HepG2 (cell line): ENCODE data around the gene YPEL3. TPM values are rescaled to one million over a fixed set of nuclear protein-coding genes. Genes with fewer than 3 reads are reported as not detected.

Experiments
- AGO1 ChIP-seq: fragments of 200-400 bp; formaldehyde crosslinking; IDR thresholded peaks from 2 replicates; pipeline ENCODE4 v1.6.1; 2017; ENCODE audit warnings: mild to moderate bottlenecking, low read depth, low read length, moderate library complexity; ENCODE audit not compliant: poor library complexity, severe bottlenecking
- DPF2 ChIP-seq: sonication (generic); formaldehyde crosslinking; IDR thresholded peaks from 2 replicates; pipeline ENCODE4 v1.4.0; 2020; ENCODE audit warnings: mild to moderate bottlenecking, low read depth, missing genetic modification reagents, borderline replicate concordance
- EEA1 ChIP-seq: sonication (generic); formaldehyde crosslinking; IDR thresholded peaks from 2 replicates; pipeline ENCODE4 v1.5.1; 2020; ENCODE audit warnings: mild to moderate bottlenecking, missing genetic modification reagents, borderline replicate concordance
- ELF1 ChIP-seq: sonication (generic); formaldehyde crosslinking; IDR thresholded peaks from 2 replicates; pipeline ENCODE4 v1.4.0; 2020; ENCODE audit warnings: missing genetic modification reagents
- HNF4G ChIP-seq, 2 experiments: sonication (generic) in 1 of 2; formaldehyde crosslinking in 1 of 2; IDR thresholded peaks; 2 replicates each; pipeline versions ENCODE4 v1.4.0 to v1.6.1; 2011 to 2020; ENCODE audit warnings: borderline replicate concordance in 2 of 2, low read depth in 2 of 2, mild to moderate bottlenecking in 2 of 2, low read length in 1 of 2, missing genetic modification reagents in 1 of 2, moderate library complexity in 1 of 2
- MED1 ChIP-seq: sonication (generic); formaldehyde crosslinking; IDR thresholded peaks from 2 replicates; pipeline ENCODE4 v1.4.0; 2020; ENCODE audit warnings: missing genetic modification reagents
- MLX ChIP-seq: IDR thresholded peaks from 2 replicates; pipeline ENCODE4 v1.6.1; 2016
- PRDM4 ChIP-seq: sonication (generic); formaldehyde crosslinking; IDR thresholded peaks from 2 replicates; pipeline ENCODE4 v1.9.0; 2021; ENCODE audit warnings: missing genetic modification reagents, borderline replicate concordance
- RAD21 ChIP-seq: fragments of 450-650 bp; formaldehyde crosslinking; IDR thresholded peaks from 2 replicates; pipeline ENCODE4 v1.5.0; 2020; ENCODE audit warnings: mild to moderate bottlenecking
- RBAK ChIP-seq: sonication (generic); formaldehyde crosslinking; IDR thresholded peaks from 2 replicates; pipeline ENCODE4 v1.5.1; 2020; ENCODE audit warnings: mild to moderate bottlenecking, missing genetic modification reagents
- ZBTB1 ChIP-seq: sonication (generic); formaldehyde crosslinking; IDR thresholded peaks from 2 replicates; pipeline ENCODE4 v1.4.0; 2020; ENCODE audit warnings: missing genetic modification reagents, borderline replicate concordance
- ZBTB21 ChIP-seq: sonication (generic); formaldehyde crosslinking; IDR thresholded peaks from 2 replicates; pipeline ENCODE4 v1.4.0; 2020; ENCODE audit warnings: missing genetic modification reagents
- ZBTB39 ChIP-seq: sonication (generic); formaldehyde crosslinking; IDR thresholded peaks from 2 replicates; pipeline ENCODE4 v1.5.0; 2020; ENCODE audit warnings: missing genetic modification reagents
- ZFP90 ChIP-seq: sonication (generic); formaldehyde crosslinking; IDR thresholded peaks from 2 replicates; pipeline ENCODE4 v1.8.0; 2022; ENCODE audit warnings: missing genetic modification reagents, mild to moderate bottlenecking, inconsistent platforms, borderline replicate concordance
- ZNF101 ChIP-seq: sonication (generic); formaldehyde crosslinking; IDR thresholded peaks from 2 replicates; pipeline ENCODE4 v1.4.0; 2020; ENCODE audit warnings: mild to moderate bottlenecking, low read depth, missing genetic modification reagents, borderline replicate concordance
- ZNF18 ChIP-seq: sonication (generic); formaldehyde crosslinking; IDR thresholded peaks from 2 replicates; pipeline ENCODE4 v1.8.0; 2022; ENCODE audit warnings: mild to moderate bottlenecking, missing genetic modification reagents; ENCODE audit not compliant: insufficient replicate concordance
- ZNF331 ChIP-seq: sonication (generic); formaldehyde crosslinking; IDR thresholded peaks from 2 replicates; pipeline ENCODE4 v1.4.0; 2020; ENCODE audit warnings: missing genetic modification reagents
- ZXDC ChIP-seq: sonication (generic); formaldehyde crosslinking; IDR thresholded peaks from 2 replicates; pipeline ENCODE4 v1.5.0; 2020; ENCODE audit warnings: mild to moderate bottlenecking, missing genetic modification reagents
- polyA plus RNA-seq, 8 experiments: library from polyadenylated mRNA; depleted of rRNA in 3 of 8; stranded (reverse) in 7 of 8; unstranded in 1 of 8; fragments of >200 nt; fragmentation: Illumina TruSeq in 4 of 8; extraction: Trizol in 4 of 8; gene quantifications; 2 replicates each; pipeline versions ENCODE4 v1.2.1 to v1.2.3, GENCODE V29; 2011 to 2016; ENCODE audit warnings: low read depth in 4 of 8, missing spikeins in 1 of 8, mixed read lengths in 1 of 8; ENCODE audit not compliant: insufficient read depth in 1 of 8
- total RNA-seq, 5 experiments: library from RNA; depleted of rRNA; stranded (reverse); fragments of >200 nt; fragmentation: Illumina TruSeq; extraction: Trizol; gene quantifications; 2 replicates each; pipeline ENCODE4 v1.2.3, GENCODE V29; 2016; ENCODE audit warnings: low read depth in 1 of 5

YPEL3 gene
- total and polyA plus RNA-seq, 2 of the 13 experiments (the other 11 are each of a cell fraction or from before 2014, with no cell fraction given) = 5.4 to 47.0 TPM

- TF ChIP-seq ZBTB39 = peak; percentile 42; the same call in 1 of the 2 replicates
- TF ChIP-seq ZBTB1 (CRISPR knock-in tag) = no peak
- TF ChIP-seq RBAK (CRISPR knock-in tag) = no peak
- TF ChIP-seq EEA1 (CRISPR knock-in tag) = peak; percentile 93; the same call in 1 of the 2 replicates
- TF ChIP-seq ELF1 (CRISPR knock-in tag) = peak; percentile 82
- TF ChIP-seq HNF4G (IDR thresholded peaks at IDR 0.05; ENCODE audit: borderline replicate concordance, low read depth, low read length) = peak; percentile 40; the same call in 1 of the 2 replicates
- no peak for TF ChIP-seq HNF4G (CRISPR knock-in tag; IDR thresholded peaks at IDR 0.05; ENCODE audit: borderline replicate concordance, low read depth)
- TF ChIP-seq AGO1 = no peak
- TF ChIP-seq ZNF101 (CRISPR knock-in tag) = no peak
- no peak for TF ChIP-seq ZNF18
- TF ChIP-seq DPF2 (CRISPR knock-in tag) = peak; percentile 65; the same call in 1 of the 2 replicates
- no peak for TF ChIP-seq PRDM4 (CRISPR knock-in tag)
- no peak for TF ChIP-seq ZBTB21 (CRISPR knock-in tag)
- TF ChIP-seq MLX (CRISPR knock-in tag) = no peak
- TF ChIP-seq ZNF331 (CRISPR knock-in tag) = peak; percentile 37; the same call in 1 of the 2 replicates
- peak; percentile 44; the same call in 1 of the 2 replicates for TF ChIP-seq RAD21 (CRISPR knock-in tag)
- TF ChIP-seq ZXDC (CRISPR knock-in tag) = no peak
- TF ChIP-seq ZFP90 (CRISPR knock-in tag) = peak; percentile 57; the same call in 1 of the 2 replicates
- TF ChIP-seq MED1 (CRISPR knock-in tag) = peak; percentile 74; the same call in 1 of the 2 replicates
Observed at GRCh38 chr16:30096105-30096861, at the start of gene YPEL3 (continued).
